Transverse colon (tissue), 4 donors: Measurements from ENCODE around the gene SEPTIN8.

Experiments
- CTCF ChIP-seq, 5 experiments: fragments of 200-600 bp in 3 of 5; fragments of 450-650 bp in 2 of 5; sonication (generic) in 3 of 5; IDR thresholded peaks; 1 replicate in 2 of 5; 2 replicates in 3 of 5; pipeline ENCODE4 v1.5.1; 2016 to 2017; ENCODE audit warnings: antibody characterized with exemption in 5 of 5, inconsistent platforms in 3 of 5, mild to moderate bottlenecking in 2 of 5, moderate library complexity in 1 of 5
- POLR2AphosphoS5 ChIP-seq, 3 donors: sonication (generic); formaldehyde crosslinking; IDR thresholded peaks; one replicate each; pipeline ENCODE4 v1.6.1; 2016; ENCODE audit warnings: antibody characterized with exemption in 3 of 3

- TF ChIP-seq CTCF (IDR thresholded peaks at IDR 0.05) (no peak), POLR2AphosphoS5 (IDR thresholded peaks at IDR 0.05) (no peak)
Measured at GRCh38 chr5:132739232-132739631, 37.8 kb downstream of the SEPTIN8 start.
